Right atrium auricular region (tissue), 2 donors: ENCODE data around the gene TEX30. TPM values are rescaled to one million over a fixed set of nuclear protein-coding genes. Genes with fewer than 3 reads are reported as not detected.
"Not testable (repeated sequence)": the region's sequence is repeated elsewhere in the genome, so short reads cannot be mapped to it uniquely, and the experiment has no call there.

Experiments used
- DNase-seq: peaks from one replicate; pipeline ENCODE4 v3.0.0-alpha.2; 2019; ENCODE audit warnings: low spot score
- H3K27ac ChIP-seq, 2 donors: fragments of 200-600 bp; sonication (generic); 1 replicate in 1 of 2; 2 replicates in 1 of 2; pipeline ENCODE4 v1.5.1; 2016 to 2019
- H3K27me3 ChIP-seq, 2 donors: fragments of 200-600 bp; sonication (generic); one replicate each; pipeline versions ENCODE4 v1.5.1 to v1.6.0; 2017 to 2019
- H3K36me3 ChIP-seq: fragments of 200-600 bp; sonication (generic); one replicate; pipeline ENCODE4 v1.5.1; 2016
- H3K4me1 ChIP-seq, 2 donors: fragments of 200-600 bp; sonication (generic); one replicate each; pipeline versions ENCODE4 v1.5.1 to v1.6.0; 2017 to 2019
- H3K4me3 ChIP-seq, 2 donors: fragments of 200-600 bp; sonication (generic); 1 replicate in 1 of 2; 2 replicates in 1 of 2; pipeline ENCODE4 v1.5.1; 2017 to 2019; ENCODE audit warnings: mild to moderate bottlenecking in 1 of 2, moderate library complexity in 1 of 2
- H3K9me3 ChIP-seq, 2 donors: fragments of 200-600 bp; sonication (generic); one replicate each; pipeline ENCODE4 v1.5.1; 2019
- total RNA-seq, 2 donors: library from RNA; depleted of rRNA; stranded (reverse); fragments of >200 nt; gene quantifications; one replicate each; pipeline ENCODE4 v1.1.0, GENCODE V29; 2016
- TF ChIP-seq, protein P1 (sequence below), 2 donors: fragments of 200-600 bp; sonication (generic); IDR thresholded peaks; one replicate each; pipeline ENCODE4 v1.5.1; 2019; ENCODE audit warnings: antibody characterized with exemption in 2 of 2

TEX30 gene
- total RNA-seq, 2 donors from 2014 or later = 8.4 to 8.9 TPM

DNA sequence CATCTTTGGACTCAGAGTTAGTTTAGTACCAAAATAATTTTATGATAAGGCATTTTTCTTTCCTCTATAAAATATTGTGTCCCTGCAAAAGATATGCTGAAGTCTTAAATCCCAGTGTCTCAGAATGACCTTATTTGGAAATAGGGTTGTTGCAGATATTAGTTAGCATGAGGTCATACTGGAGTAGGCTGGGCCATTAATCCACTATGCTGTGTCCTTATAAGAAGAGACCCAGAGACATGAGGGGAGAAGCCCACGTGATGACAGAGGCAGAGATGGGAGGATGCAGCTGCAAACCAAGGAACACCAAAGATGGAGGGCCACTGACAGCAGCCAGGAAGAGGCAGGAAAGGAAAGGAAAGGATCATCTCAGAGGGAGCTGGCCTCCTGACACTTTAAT is 18.8 kb upstream of the TEX30 start:
- no peak for DNase-seq
- H3K4me1 ChIP-seq = peaks cover 0 to 1% of the 10 kb centered on the region in 2 donors
- H3K9me3 ChIP-seq = no peaks in the 10 kb centered on the region
- no peak overlapping the region for H3K27ac ChIP-seq
- H3K4me3 ChIP-seq = no peak overlapping the region
- peaks cover 21% of the 10 kb centered on the region for H3K36me3 ChIP-seq
- H3K27me3 ChIP-seq = no peaks in the 10 kb centered on the region
- TF ChIP-seq, protein P1, sequence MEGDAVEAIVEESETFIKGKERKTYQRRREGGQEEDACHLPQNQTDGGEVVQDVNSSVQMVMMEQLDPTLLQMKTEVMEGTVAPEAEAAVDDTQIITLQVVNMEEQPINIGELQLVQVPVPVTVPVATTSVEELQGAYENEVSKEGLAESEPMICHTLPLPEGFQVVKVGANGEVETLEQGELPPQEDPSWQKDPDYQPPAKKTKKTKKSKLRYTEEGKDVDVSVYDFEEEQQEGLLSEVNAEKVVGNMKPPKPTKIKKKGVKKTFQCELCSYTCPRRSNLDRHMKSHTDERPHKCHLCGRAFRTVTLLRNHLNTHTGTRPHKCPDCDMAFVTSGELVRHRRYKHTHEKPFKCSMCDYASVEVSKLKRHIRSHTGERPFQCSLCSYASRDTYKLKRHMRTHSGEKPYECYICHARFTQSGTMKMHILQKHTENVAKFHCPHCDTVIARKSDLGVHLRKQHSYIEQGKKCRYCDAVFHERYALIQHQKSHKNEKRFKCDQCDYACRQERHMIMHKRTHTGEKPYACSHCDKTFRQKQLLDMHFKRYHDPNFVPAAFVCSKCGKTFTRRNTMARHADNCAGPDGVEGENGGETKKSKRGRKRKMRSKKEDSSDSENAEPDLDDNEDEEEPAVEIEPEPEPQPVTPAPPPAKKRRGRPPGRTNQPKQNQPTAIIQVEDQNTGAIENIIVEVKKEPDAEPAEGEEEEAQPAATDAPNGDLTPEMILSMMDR (IDR thresholded peaks at IDR 0.05) = no peak

DNA sequence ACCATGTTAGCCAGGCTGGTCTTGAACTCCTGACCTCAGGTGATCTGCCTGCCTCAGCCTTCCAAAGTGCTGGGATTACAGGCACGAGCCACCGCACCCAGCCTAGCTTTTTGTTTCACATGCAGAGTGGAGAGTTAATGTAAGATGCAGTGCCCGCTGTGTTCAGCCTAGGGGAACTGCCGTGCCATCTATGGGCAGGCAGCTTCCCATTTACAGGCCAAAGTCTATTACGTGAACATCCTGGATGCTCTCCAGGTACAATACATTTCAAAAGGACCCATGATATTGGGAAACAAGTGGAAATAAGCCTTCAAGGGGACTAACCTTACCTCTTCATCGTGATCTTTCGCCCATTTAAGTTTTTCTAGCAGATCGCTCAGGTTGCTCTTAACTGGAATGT is 15.1 kb upstream of the TEX30 start:
- peaks cover 21% of the 10 kb centered on the region for H3K36me3 ChIP-seq

DNA sequence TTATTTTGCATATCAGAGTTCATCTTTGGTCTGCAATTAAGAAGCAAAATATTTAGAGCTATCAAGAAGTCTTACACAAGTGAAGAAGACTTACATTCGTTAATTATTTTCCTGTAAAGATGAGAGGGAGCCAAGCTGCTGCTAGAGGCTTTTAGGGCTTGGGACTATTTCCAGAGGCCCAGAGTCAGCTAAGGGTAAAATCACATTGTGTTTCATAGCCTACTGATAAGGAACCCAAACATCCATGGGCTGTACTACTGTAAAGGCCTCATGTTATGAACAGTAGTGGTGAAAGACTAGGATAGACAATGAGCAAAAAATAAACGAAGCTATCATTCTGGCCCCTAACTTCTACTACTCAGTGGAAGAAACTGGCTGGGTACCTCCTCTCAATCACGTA is 10.9 kb upstream of the TEX30 start:
- DNase-seq = no peak
- no peak overlapping the region for H3K4me3 ChIP-seq
- H3K27ac ChIP-seq = peak overlapping the region; percentile 37 to 48
- H3K4me1 ChIP-seq = no peaks in the 10 kb centered on the region
- TF ChIP-seq, protein P1 (IDR thresholded peaks at IDR 0.05) = no peak
- no peaks in the 10 kb centered on the region for H3K9me3 ChIP-seq
- no peaks in the 10 kb centered on the region for H3K27me3 ChIP-seq
- peaks cover 9% of the 10 kb centered on the region for H3K36me3 ChIP-seq

More for the DNA sequence above, 15.1 kb upstream of the TEX30 start:
- TF ChIP-seq, protein P1 (IDR thresholded peaks at IDR 0.05) = no peak
- H3K4me1 ChIP-seq = no peaks in the 10 kb centered on the region
- DNase-seq = no peak
- no peak overlapping the region for H3K27ac ChIP-seq
- H3K27me3 ChIP-seq = no peaks in the 10 kb centered on the region
- H3K9me3 ChIP-seq = no peaks in the 10 kb centered on the region
- H3K4me3 ChIP-seq = no peak overlapping the region

DNA sequence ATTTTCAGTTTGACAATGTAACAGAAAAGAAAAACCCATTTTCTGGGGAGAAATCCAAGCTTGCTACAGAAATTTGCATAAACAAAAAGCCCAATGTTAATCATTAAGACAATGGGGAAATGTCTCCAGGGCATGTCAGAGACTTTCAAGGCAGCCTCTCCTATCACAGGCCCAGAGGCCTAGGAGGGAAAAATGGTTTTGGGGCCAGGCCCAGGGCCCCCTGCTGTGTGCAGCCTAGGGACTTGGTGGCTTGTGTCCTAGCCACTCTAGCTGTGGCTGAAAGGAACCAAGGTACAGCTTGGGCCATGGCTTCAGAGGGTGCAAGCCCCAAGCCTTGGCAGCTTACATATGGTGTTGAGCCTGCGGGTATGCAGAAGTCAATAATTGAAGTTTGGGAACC is 8.0 kb upstream of the TEX30 start:
- Histone ChIP-seq H3K4me3 (no peak overlapping the region), H3K27me3 (no peaks in the 10 kb centered on the region), H3K4me1 (no peaks in the 10 kb centered on the region), H3K9me3 (no peaks in the 10 kb centered on the region), H3K36me3 (no peaks in the 10 kb centered on the region), H3K27ac (no peak overlapping the region)
- DNase-seq = no peak
- TF ChIP-seq, protein P1 (IDR thresholded peaks at IDR 0.05) = no peak

DNA sequence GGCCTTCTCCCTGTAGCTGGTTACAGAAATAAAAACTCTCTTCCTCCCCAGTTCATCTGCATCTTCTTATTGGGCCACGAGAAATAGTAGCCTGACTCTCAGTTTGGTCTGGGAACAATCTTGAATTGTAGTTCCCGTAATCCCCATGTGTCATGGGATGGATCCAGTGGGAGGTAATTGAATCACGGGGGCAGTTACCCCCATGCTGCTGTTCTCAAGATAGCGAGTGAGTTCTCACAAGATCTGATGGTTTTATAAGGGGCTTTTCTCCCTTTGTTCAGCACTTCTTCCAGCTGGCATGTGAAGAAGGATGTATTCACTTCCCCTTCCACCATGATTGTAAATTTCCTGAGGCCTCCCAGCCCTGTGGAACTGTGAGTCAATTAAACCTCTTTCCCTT is 7.1 kb upstream of the TEX30 start:
- not testable (repeated sequence) for H3K36me3 ChIP-seq, H3K4me1 ChIP-seq, DNase-seq, H3K4me3 ChIP-seq, H3K9me3 ChIP-seq, H3K27me3 ChIP-seq, H3K27ac ChIP-seq

DNA sequence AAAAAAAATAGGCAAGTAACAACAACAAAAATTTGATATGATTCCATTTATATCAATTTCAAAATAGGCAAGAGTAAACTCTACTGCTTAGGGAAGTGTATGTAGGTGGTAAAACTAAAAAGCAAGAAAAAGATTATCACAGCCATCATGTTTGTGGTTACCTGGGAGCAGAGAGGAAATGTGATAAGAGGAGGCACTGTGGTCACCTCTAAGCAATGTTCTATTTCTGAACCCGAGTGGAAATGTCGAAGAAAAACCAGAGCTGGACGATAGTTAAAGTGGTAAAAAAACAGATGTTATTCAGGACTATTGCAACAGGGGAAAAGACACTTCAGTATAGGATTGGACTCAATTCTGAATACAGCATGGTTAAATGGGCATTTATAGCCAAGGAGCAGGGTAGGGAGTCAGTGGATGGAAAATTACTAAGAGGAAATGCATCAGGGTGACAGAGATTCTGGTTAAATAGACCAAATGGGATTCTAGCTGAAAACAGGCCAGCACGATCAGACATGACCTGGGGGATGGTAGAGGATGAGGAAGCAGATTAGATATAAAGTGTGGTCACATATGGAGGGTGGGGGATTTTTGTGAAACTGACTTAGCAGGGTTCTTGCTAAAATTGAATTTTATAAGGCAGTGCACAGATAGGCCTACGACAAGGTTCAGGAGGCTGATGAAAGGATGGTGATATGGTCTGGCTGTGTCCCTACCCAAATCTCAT is 6.0 kb upstream of the TEX30 start:
- TF ChIP-seq, protein P1 (IDR thresholded peaks at IDR 0.05) = no peak
- no peaks in the 10 kb centered on the region for H3K4me1 ChIP-seq
- H3K36me3 ChIP-seq = no peaks in the 10 kb centered on the region
- H3K4me3 ChIP-seq = no peak overlapping the region
- no peak for DNase-seq
- H3K27me3 ChIP-seq = no peaks in the 10 kb centered on the region
- H3K9me3 ChIP-seq = no peaks in the 10 kb centered on the region
- H3K27ac ChIP-seq = no peak overlapping the region
